CD4-positive, CD25-positive, alpha-beta regulatory T cell (primary cell): ENCODE results near the gene DNER. TPM values are rescaled to one million over a fixed set of nuclear protein-coding genes. Genes with fewer than 3 reads are reported as not detected.

Experiments used
- ATAC-seq, 2 donors: fragments of 150-1000 bp; cut with Tn5 transposase; one replicate each; pipeline ENCODE4 v1.10.0; 2021; ENCODE audit warnings: low read depth in 2 of 2, moderate number of reproducible peaks in 2 of 2, moderate library complexity in 1 of 2
- DNase-seq, 3 donors: peaks; one replicate each; pipeline versions ENCODE4 v3.0.0 to v3.0.0-alpha.2; 2012 to 2022; ENCODE audit warnings: mixed read lengths in 1 of 3
- H3K27ac ChIP-seq: one replicate; pipeline ENCODE4 v1.7.0; 2013; ENCODE audit warnings: mild to moderate bottlenecking, low read length; ENCODE audit not compliant: insufficient read depth, poor library complexity, severe bottlenecking
- H3K27me3 ChIP-seq: one replicate; pipeline ENCODE4 v1.7.0; 2013; ENCODE audit warnings: low read length; ENCODE audit not compliant: control insufficient read depth, insufficient read depth
- H3K36me3 ChIP-seq: one replicate; pipeline ENCODE4 v1.7.0; 2013; ENCODE audit warnings: mild to moderate bottlenecking, low read length, moderate library complexity; ENCODE audit not compliant: control insufficient read depth, insufficient read depth
- H3K4me1 ChIP-seq: 2 replicates; pipeline ENCODE4 v1.7.0; 2013; ENCODE audit warnings: mild to moderate bottlenecking, low read length; ENCODE audit not compliant: insufficient read depth, control insufficient read depth, poor library complexity, severe bottlenecking
- H3K4me3 ChIP-seq: one replicate; pipeline ENCODE4 v1.7.0; 2013; ENCODE audit warnings: low read depth, mild to moderate bottlenecking, low read length, moderate library complexity
- H3K9me3 ChIP-seq, 2 experiments: 1 replicate in 1 of 2; 2 replicates in 1 of 2; pipeline ENCODE4 v1.7.0; 2013; ENCODE audit warnings: low read length in 2 of 2, mild to moderate bottlenecking in 1 of 2, moderate library complexity in 1 of 2; ENCODE audit not compliant: control insufficient read depth in 2 of 2
- H3K27ac Mint-ChIP-seq, 3 donors: one replicate each; pipeline ENCODE4 v1.8.0; 2020 to 2022; ENCODE audit warnings: mild to moderate bottlenecking in 3 of 3, mixed read lengths in 3 of 3, moderate library complexity in 2 of 3
- H3K27me3 Mint-ChIP-seq: one replicate; pipeline ENCODE4 v1.8.0; 2022; ENCODE audit warnings: mild to moderate bottlenecking, mixed read lengths
- H3K36me3 Mint-ChIP-seq: one replicate; pipeline ENCODE4 v1.8.0; 2020; ENCODE audit warnings: mixed read lengths
- H3K4me1 Mint-ChIP-seq, 4 donors: one replicate each; pipeline ENCODE4 v1.8.0; 2020 to 2022; ENCODE audit warnings: mixed read lengths in 4 of 4, mild to moderate bottlenecking in 1 of 4
- H3K4me3 Mint-ChIP-seq, 4 donors: one replicate each; pipeline ENCODE4 v1.8.0; 2020 to 2022; ENCODE audit warnings: mild to moderate bottlenecking in 4 of 4, mixed read lengths in 4 of 4, moderate library complexity in 3 of 4
- H3K9me3 Mint-ChIP-seq, 7 donors: one replicate each; pipeline ENCODE4 v1.8.0; 2020 to 2022; ENCODE audit warnings: mixed read lengths in 7 of 7, mild to moderate bottlenecking in 3 of 7, moderate library complexity in 2 of 7
- polyA plus RNA-seq, 4 donors: library from polyadenylated mRNA; unstranded; fragments of 300-500 nt; fragmentation: Illumina TruSeq; gene quantifications; one replicate each; pipeline ENCODE4 v1.2.3, GENCODE V29; 2021
- total RNA-seq: library from RNA; stranded (reverse); gene quantifications from one replicate; pipeline ENCODE4 v1.2.3, GENCODE V29; 2022

Gene DNER
- total and polyA plus RNA-seq, 5 donors from 2014 or later = 0.23 TPM; not detected in 4

DNA sequence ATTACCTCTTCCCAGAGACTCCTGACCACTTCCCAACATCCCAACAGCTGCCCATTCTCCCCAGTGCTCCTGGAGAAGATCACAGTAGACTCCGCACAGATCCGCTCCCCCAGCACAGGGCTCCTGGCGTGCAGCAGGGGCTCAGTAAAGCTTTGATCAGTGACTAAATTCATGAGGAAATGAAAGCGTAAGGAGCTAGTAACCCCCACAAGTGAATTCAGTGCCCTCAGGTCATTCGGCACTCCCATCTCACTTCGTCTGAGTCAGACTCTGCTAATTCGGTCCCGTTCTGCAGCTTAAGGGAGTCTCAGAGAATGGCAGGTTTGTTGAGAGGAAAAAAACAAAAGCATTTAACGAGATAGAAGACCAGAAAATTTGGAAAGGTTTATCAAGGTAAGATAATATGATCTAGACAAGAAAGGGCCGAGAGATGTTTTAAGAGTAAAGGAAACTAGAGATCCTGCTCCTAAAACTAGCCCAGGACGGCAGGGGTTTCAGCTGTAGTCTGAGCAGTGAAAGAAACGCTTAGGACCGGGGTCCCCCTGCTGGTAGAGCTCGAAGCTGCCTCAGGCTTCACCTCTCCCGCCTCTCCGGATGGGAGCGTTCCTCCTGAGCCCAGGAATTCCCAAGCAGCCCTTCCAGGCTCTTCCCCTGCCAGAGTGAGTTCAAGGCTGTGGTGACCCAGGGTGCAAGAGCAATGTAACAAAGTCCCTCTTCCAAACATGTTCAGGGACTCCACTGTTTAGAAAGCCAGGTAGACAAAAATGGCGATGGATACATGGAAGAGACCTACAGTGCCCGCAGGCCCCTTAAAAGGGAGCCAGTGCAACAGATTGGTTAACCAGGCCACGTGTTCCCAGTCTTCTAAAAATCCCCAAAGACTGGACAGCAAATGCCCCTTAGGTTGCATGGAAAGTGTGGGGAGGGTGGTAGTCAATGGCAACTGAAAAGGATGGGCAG lies 127.3 kb downstream of the DNER start:
- Histone ChIP-seq H3K36me3 (no peaks in the 10 kb centered on the region), H3K4me3 (no peak overlapping the region), H3K9me3 (no peaks in the 10 kb centered on the region), H3K27ac (no peak overlapping the region), H3K27me3 (no peaks in the 10 kb centered on the region), H3K4me1 (no peaks in the 10 kb centered on the region)
- H3K4me1 Mint-ChIP-seq = peaks cover 0 to 3% (median 1%) of the 10 kb centered on the region in 4 donors
- no peak overlapping the region for H3K27ac Mint-ChIP-seq
- H3K27me3 Mint-ChIP-seq = peaks cover 14% of the 10 kb centered on the region
- peaks cover 0 to 3% (median 0%) of the 10 kb centered on the region in 7 donors for H3K9me3 Mint-ChIP-seq
- ATAC-seq (no peak), DNase-seq (peak in 1 of 3 donors; percentile 24)
- peak overlapping the region in 1 of 4 donors; percentile 61 for H3K4me3 Mint-ChIP-seq
- H3K36me3 Mint-ChIP-seq = no peaks in the 10 kb centered on the region

DNA sequence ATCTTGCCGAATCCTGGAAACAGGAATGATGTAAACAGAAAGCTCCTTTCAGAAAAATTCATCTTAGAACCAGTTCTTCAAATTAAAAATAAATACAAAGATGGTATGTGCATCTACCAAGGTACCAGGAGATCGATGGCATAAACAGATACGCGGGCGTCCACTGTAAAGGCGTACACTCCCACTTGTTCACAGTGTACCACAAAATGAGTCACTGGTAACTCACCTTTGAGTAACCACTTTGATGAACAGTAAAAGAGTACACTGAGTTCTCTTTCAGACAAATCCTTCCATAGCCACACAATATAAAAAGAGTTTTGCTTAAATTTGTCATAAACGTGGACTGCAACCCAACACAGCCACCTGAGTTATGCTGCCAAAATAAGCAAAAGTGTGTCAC lies 128.3 kb downstream of the DNER start:
- Histone ChIP-seq H3K9me3 (no peaks in the 10 kb centered on the region), H3K4me1 (no peaks in the 10 kb centered on the region), H3K36me3 (no peaks in the 10 kb centered on the region), H3K27ac (no peak overlapping the region), H3K4me3 (no peak overlapping the region), H3K27me3 (no peaks in the 10 kb centered on the region)
- Mint-ChIP-seq H3K27me3 (peaks cover 19% of the 10 kb centered on the region), H3K4me1 (peaks cover 0 to 3% (median 1%) of the 10 kb centered on the region in 4 donors), H3K4me3 (no peak overlapping the region), H3K27ac (no peak overlapping the region), H3K9me3 (peaks cover 0 to 3% (median 0%) of the 10 kb centered on the region in 7 donors), H3K36me3 (no peaks in the 10 kb centered on the region)
- DNase-seq (no peak), ATAC-seq (no peak)

DNA sequence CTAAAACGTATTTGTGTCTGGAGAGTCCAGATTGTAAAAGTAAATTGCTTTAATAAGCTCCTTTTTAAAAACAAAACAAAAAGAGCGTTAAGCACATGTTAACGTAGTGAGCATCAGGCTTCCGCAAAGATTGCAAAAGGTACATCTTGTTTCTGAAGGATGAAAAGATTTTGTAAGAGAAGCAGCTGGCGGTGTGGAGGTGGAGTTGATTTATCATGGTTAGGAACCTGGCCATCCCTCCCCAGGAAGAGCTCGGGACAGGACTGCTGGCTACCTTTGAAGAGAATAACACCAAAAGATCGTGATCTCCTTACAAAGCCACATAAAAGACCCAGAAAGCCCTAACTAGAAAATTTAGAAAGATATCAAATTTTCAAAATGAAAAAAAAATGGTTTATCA lies 132.2 kb downstream of the DNER start:
- H3K4me1 ChIP-seq = no peaks in the 10 kb centered on the region
- no peak overlapping the region for H3K27ac Mint-ChIP-seq
- H3K27me3 Mint-ChIP-seq = peaks cover 16% of the 10 kb centered on the region
- no peaks in the 10 kb centered on the region for H3K27me3 ChIP-seq
- H3K4me1 Mint-ChIP-seq = peaks cover 0 to 3% (median 1%) of the 10 kb centered on the region in 4 donors
- ATAC-seq (no peak), DNase-seq (no peak)
- no peaks in the 10 kb centered on the region for H3K9me3 Mint-ChIP-seq
- no peaks in the 10 kb centered on the region for H3K36me3 ChIP-seq
- H3K36me3 Mint-ChIP-seq = no peaks in the 10 kb centered on the region
- H3K4me3 ChIP-seq = no peak overlapping the region
- no peak overlapping the region for H3K4me3 Mint-ChIP-seq
- no peak overlapping the region for H3K27ac ChIP-seq
- no peaks in the 10 kb centered on the region for H3K9me3 ChIP-seq

DNA sequence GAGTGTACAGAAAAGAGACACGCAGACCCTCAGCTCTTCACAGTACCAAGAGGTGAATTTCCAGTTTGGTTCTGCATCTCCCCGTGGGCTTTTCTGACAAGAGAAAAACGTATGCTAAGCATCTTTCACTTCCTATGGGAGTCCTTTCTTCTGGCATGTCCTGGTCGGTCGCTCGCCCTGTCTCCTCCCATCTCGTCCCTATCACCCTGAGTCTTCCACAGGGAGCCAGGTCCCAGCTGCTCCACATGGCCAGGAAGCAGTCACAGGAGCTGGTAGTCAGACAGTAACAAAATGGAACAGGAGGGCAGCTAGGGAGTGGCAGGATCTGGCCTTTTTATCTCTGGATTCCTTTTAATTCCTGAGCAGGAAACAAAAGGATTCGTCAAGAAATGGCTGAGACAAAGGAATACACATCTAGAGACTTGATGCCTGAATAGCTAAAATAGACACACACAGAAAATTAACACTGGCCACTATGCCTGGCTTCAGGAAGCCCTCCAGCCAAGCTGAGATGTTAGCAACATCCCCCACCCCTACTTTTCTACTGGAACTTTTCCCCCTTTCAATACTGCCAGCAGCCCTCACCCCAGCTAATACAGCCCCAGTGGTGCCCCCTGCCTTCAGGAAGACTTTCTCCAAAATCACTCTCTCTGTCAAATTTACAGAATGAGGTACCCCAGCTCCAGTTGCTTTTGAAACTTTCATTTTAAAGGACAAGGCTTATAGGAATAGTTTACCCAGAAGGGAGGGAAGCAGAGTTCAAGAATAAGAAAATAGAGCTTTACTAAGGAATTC lies 136.1 kb downstream of the DNER start:
- Histone ChIP-seq H3K4me3 (no peak overlapping the region), H3K36me3 (no peaks in the 10 kb centered on the region), H3K27me3 (peaks cover 5% of the 10 kb centered on the region), H3K4me1 (no peaks in the 10 kb centered on the region), H3K27ac (no peak overlapping the region), H3K9me3 (no peaks in the 10 kb centered on the region)
- no peak for ATAC-seq
- no peaks in the 10 kb centered on the region for H3K4me1 Mint-ChIP-seq
- peaks cover 0 to 2% (median 0%) of the 10 kb centered on the region in 7 donors for H3K9me3 Mint-ChIP-seq
- H3K27me3 Mint-ChIP-seq = peaks cover 18% of the 10 kb centered on the region
- no peak for DNase-seq
- no peaks in the 10 kb centered on the region for H3K36me3 Mint-ChIP-seq
- H3K4me3 Mint-ChIP-seq = no peak overlapping the region
- H3K27ac Mint-ChIP-seq = no peak overlapping the region

DNA sequence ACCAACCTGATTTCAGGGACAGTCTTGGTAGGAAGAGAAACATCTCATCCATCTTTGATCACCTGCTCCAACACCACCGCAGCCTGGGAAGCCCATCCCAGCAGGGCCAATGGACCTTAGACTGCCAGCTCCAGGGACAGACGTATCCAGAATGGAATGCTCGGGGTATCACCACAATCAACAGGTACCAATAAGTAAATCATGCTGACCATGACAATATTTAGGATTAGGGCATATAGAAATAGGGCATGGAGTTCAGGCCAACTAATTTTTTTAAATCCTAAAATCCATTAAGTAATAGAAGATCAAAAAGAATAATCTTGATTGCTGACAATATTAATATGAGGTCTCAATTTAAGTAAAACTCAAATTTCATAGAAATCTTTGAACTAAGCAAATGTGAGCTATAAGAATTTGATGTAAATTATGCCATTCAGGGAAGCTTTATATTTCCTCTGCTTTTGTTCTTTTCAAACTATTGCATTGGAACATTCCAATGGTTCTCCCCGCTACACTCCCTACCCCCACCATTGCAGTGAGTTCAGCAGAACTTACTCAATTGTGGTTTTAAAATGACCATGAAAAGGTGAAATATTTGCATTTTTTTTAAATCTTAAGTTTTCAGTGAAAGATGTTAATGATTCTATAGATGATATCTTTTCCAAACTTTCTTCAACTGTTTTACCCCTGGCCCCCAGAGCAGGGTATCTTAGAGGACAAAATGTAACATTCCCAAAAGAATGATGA lies 138.6 kb downstream of the DNER start:
- no peak for DNase-seq
- Mint-ChIP-seq H3K27ac (no peak overlapping the region), H3K36me3 (no peaks in the 10 kb centered on the region), H3K4me1 (no peaks in the 10 kb centered on the region), H3K4me3 (no peak overlapping the region), H3K9me3 (peaks cover 0 to 2% (median 0%) of the 10 kb centered on the region in 7 donors), H3K27me3 (peaks cover 10% of the 10 kb centered on the region)
- H3K4me1 ChIP-seq = no peaks in the 10 kb centered on the region
- H3K27me3 ChIP-seq = peaks cover 5% of the 10 kb centered on the region
- H3K4me3 ChIP-seq = no peak overlapping the region
- no peak overlapping the region for H3K27ac ChIP-seq
- no peak for ATAC-seq
- no peaks in the 10 kb centered on the region for H3K9me3 ChIP-seq
- H3K36me3 ChIP-seq = no peaks in the 10 kb centered on the region

DNA sequence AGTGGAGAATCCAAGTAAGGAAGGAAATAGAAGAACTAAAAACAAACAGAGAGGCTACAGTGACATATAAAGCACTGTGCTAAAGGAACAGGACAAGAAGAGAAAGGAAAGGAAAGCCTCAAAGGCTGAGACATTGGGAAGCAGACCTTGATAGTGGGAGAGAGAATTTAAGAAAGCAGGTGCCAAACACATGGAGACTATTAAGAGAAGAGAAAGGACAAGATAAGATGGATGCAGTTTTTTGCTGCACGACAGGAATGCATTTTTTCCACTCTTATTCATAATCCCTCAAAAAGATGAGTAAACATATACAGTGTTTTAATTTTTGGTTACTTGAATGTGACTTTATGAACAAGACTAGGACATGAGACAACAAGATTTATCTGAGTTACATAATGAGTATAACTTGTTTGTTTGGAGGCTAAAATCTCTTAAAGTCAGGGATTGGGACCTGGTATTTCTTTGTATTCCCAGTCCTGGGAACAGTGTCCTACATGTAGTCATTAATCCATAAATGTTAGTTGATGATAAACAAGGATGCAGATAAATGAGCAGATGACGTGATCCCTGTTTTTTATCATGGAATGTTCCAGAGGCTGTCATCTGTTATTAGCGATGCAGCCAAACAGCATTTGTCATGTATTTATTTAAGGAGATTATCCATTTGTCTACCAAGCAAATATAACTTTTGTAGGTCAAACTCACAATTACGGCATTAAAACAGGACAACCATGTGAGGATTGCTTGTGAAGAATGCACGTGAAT lies 141.7 kb downstream of the DNER start:
- Histone ChIP-seq H3K27me3 (peaks cover 5% of the 10 kb centered on the region), H3K4me3 (no peak overlapping the region), H3K36me3 (no peaks in the 10 kb centered on the region), H3K9me3 (no peaks in the 10 kb centered on the region), H3K4me1 (no peaks in the 10 kb centered on the region), H3K27ac (no peak overlapping the region)
- H3K4me1 Mint-ChIP-seq = no peaks in the 10 kb centered on the region
- no peak for DNase-seq
- H3K27me3 Mint-ChIP-seq = peaks cover 8% of the 10 kb centered on the region
- H3K27ac Mint-ChIP-seq = no peak overlapping the region
- ATAC-seq = no peak
- peaks cover 0 to 2% (median 0%) of the 10 kb centered on the region in 7 donors for H3K9me3 Mint-ChIP-seq
- no peak overlapping the region for H3K4me3 Mint-ChIP-seq
- no peaks in the 10 kb centered on the region for H3K36me3 Mint-ChIP-seq

DNA sequence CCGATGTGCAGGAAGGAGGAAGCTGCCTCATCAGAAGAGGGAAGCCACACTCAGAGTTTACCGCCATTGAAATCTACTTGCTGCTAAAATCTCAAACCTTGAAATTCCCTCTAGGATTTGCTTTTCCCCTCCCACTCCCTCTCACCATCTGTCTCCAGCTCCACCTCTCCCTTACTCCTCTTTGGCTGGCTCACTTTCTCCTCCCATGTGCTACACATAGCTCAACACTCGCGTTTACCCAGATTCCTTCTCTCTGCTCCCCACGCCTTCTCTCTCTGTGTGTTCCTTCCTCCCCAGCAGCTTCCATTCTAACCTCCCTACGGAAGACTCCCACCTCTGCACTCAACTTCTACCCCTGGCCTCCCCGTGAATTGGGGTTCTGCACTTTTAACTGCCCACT lies 143.1 kb downstream of the DNER start:
- Histone ChIP-seq H3K27ac (no peak overlapping the region), H3K4me3 (no peak overlapping the region), H3K36me3 (no peaks in the 10 kb centered on the region), H3K4me1 (no peaks in the 10 kb centered on the region), H3K27me3 (peaks cover under 1% of the 10 kb centered on the region), H3K9me3 (no peaks in the 10 kb centered on the region)
- Mint-ChIP-seq H3K4me3 (no peak overlapping the region), H3K36me3 (no peaks in the 10 kb centered on the region), H3K27ac (no peak overlapping the region), H3K9me3 (peaks cover 0 to 5% (median 0%) of the 10 kb centered on the region in 7 donors), H3K4me1 (no peaks in the 10 kb centered on the region), H3K27me3 (peaks cover 4% of the 10 kb centered on the region)
- no peak for ATAC-seq
- no peak for DNase-seq
